ENCODE results near the gene HPGDS.

Gene HPGDS

GRCh38 chr4:94369046-94369445 lies 26.4 kb upstream of the HPGDS start:
- TF ChIP-seq CTCF (IDR thresholded peaks at IDR 0.05; ENCODE audit: control insufficient read depth, insufficient read depth, low read depth, low read length, missing control alignments): no peak
- no peak overlapping the region for H3K4me3 ChIP-seq (ENCODE audit: control insufficient read depth, low read depth, low read length)
- DNase-seq (ENCODE audit: low read depth): no peak

GRCh38 chr4:94368459-94368858 lies 25.8 kb upstream of the HPGDS start:
- DNase-seq (ENCODE audit: low read depth): no peak
- no peak overlapping the region for H3K4me3 ChIP-seq (ENCODE audit: control insufficient read depth, low read depth, low read length)
- TF ChIP-seq CTCF (IDR thresholded peaks at IDR 0.05; ENCODE audit: control insufficient read depth, insufficient read depth, low read depth, low read length, missing control alignments): no peak

GRCh38 chr4:94365304-94365703 lies 22.7 kb upstream of the HPGDS start:
- H3K4me3 ChIP-seq (ENCODE audit: control insufficient read depth, low read depth, low read length): no peak overlapping the region
- no peak for TF ChIP-seq CTCF (IDR thresholded peaks at IDR 0.05; ENCODE audit: control insufficient read depth, insufficient read depth, low read depth, low read length, missing control alignments)
- no peak for DNase-seq (ENCODE audit: low read depth)

GRCh38 chr4:94364527-94364926 lies 21.9 kb upstream of the HPGDS start:
- no peak for DNase-seq (ENCODE audit: low read depth)
- H3K4me3 ChIP-seq (ENCODE audit: control insufficient read depth, low read depth, low read length): no peak overlapping the region
- TF ChIP-seq CTCF (IDR thresholded peaks at IDR 0.05; ENCODE audit: control insufficient read depth, insufficient read depth, low read depth, low read length, missing control alignments): no peak

GRCh38 chr4:94363136-94363655 lies 20.6 kb upstream of the HPGDS start:
- no peak for DNase-seq (ENCODE audit: low read depth)
- no peak for TF ChIP-seq CTCF (IDR thresholded peaks at IDR 0.05; ENCODE audit: control insufficient read depth, insufficient read depth, low read depth, low read length, missing control alignments)
- H3K4me3 ChIP-seq (ENCODE audit: control insufficient read depth, low read depth, low read length): no peak overlapping the region

GRCh38 chr4:94359838-94360237 lies 17.2 kb upstream of the HPGDS start:
- DNase-seq (ENCODE audit: low read depth): no peak
- no peak for TF ChIP-seq CTCF (IDR thresholded peaks at IDR 0.05; ENCODE audit: control insufficient read depth, insufficient read depth, low read depth, low read length, missing control alignments)
- no peak overlapping the region for H3K4me3 ChIP-seq (ENCODE audit: control insufficient read depth, low read depth, low read length)

- DNase-seq (ENCODE audit: low read depth): no peak
- H3K4me3 ChIP-seq (ENCODE audit: control insufficient read depth, low read depth, low read length): no peak overlapping the region
- TF ChIP-seq CTCF (IDR thresholded peaks at IDR 0.05; ENCODE audit: control insufficient read depth, insufficient read depth, low read depth, low read length, missing control alignments): no peak
Measured at GRCh38 chr4:94359221-94359620, 16.6 kb upstream of the HPGDS start.
